ENCODE data around the gene MSANTD3.

The MSANTD3 gene

GRCh38 chr9:100474924-100475276 lies 48.0 kb downstream of the MSANTD3 start:
- no peak for TF ChIP-seq TAF1 (IDR thresholded peaks at IDR 0.05; ENCODE audit: borderline replicate concordance, insufficient read depth, low read length)
- TF ChIP-seq POLR2AphosphoS5 (IDR thresholded peaks at IDR 0.05; ENCODE audit: low read depth, low read length): no peak
- TF ChIP-seq, protein P1, sequence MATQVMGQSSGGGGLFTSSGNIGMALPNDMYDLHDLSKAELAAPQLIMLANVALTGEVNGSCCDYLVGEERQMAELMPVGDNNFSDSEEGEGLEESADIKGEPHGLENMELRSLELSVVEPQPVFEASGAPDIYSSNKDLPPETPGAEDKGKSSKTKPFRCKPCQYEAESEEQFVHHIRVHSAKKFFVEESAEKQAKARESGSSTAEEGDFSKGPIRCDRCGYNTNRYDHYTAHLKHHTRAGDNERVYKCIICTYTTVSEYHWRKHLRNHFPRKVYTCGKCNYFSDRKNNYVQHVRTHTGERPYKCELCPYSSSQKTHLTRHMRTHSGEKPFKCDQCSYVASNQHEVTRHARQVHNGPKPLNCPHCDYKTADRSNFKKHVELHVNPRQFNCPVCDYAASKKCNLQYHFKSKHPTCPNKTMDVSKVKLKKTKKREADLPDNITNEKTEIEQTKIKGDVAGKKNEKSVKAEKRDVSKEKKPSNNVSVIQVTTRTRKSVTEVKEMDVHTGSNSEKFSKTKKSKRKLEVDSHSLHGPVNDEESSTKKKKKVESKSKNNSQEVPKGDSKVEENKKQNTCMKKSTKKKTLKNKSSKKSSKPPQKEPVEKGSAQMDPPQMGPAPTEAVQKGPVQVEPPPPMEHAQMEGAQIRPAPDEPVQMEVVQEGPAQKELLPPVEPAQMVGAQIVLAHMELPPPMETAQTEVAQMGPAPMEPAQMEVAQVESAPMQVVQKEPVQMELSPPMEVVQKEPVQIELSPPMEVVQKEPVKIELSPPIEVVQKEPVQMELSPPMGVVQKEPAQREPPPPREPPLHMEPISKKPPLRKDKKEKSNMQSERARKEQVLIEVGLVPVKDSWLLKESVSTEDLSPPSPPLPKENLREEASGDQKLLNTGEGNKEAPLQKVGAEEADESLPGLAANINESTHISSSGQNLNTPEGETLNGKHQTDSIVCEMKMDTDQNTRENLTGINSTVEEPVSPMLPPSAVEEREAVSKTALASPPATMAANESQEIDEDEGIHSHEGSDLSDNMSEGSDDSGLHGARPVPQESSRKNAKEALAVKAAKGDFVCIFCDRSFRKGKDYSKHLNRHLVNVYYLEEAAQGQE (IDR thresholded peaks at IDR 0.05; ENCODE audit: insufficient read depth in 1 of 2, low read depth in 2 of 2, low read length in 2 of 2): no peak
- TF ChIP-seq SIN3A (IDR thresholded peaks at IDR 0.05; ENCODE audit: borderline replicate concordance, insufficient read depth, low read length): no peak
- TF ChIP-seq FOXP2 (optimal IDR thresholded peaks at IDR 0.05; ENCODE audit: borderline replicate concordance, extremely low read depth, extremely low read length, insufficient read depth): no peak

- TF ChIP-seq FOXP2 (optimal IDR thresholded peaks at IDR 0.05; ENCODE audit: borderline replicate concordance, extremely low read depth, extremely low read length, insufficient read depth) (no peak), SIN3A (IDR thresholded peaks at IDR 0.05; ENCODE audit: borderline replicate concordance, insufficient read depth, low read length) (no peak), TAF1 (IDR thresholded peaks at IDR 0.05; ENCODE audit: borderline replicate concordance, insufficient read depth, low read length) (no peak), POLR2AphosphoS5 (IDR thresholded peaks at IDR 0.05; ENCODE audit: low read depth, low read length) (no peak)
- TF ChIP-seq, protein P1 (IDR thresholded peaks at IDR 0.05; ENCODE audit: insufficient read depth in 1 of 2, low read depth in 2 of 2, low read length in 2 of 2): no peak
Measured at GRCh38 chr9:100477241-100477640, 50.3 kb downstream of the MSANTD3 start.

- no peak for TF ChIP-seq TAF1 (IDR thresholded peaks at IDR 0.05; ENCODE audit: borderline replicate concordance, insufficient read depth, low read length)
- no peak for TF ChIP-seq POLR2AphosphoS5 (IDR thresholded peaks at IDR 0.05; ENCODE audit: low read depth, low read length)
- TF ChIP-seq, protein P1 (IDR thresholded peaks at IDR 0.05; ENCODE audit: insufficient read depth in 1 of 2, low read depth in 2 of 2, low read length in 2 of 2): no peak
- TF ChIP-seq SIN3A (IDR thresholded peaks at IDR 0.05; ENCODE audit: borderline replicate concordance, insufficient read depth, low read length): no peak
- TF ChIP-seq FOXP2 (optimal IDR thresholded peaks at IDR 0.05; ENCODE audit: borderline replicate concordance, extremely low read depth, extremely low read length, insufficient read depth): no peak
Measured at GRCh38 chr9:100478192-100478591, 51.2 kb downstream of the MSANTD3 start.

DNA sequence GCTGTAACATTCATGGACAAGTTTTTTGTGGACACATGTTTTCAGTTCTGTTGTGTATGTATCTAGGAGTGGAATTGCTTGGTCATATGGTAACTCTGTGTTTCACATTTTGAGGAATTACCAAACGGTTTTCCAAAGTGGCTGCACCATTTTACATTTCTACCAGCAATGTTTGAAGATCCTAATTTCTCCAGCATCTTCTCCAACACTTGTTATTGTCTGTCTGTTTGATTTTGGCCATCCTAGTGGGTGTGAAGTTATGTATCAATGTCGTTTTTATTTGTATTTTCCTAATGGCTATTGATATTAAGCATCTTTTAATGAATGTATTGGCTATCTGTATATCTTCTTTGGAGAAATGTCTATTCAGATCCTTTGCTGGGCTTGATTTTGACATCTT lies 52.9 kb downstream of the MSANTD3 start:
- TF ChIP-seq SIN3A (IDR thresholded peaks at IDR 0.05; ENCODE audit: borderline replicate concordance, insufficient read depth, low read length) (no peak), FOXP2 (optimal IDR thresholded peaks at IDR 0.05; ENCODE audit: borderline replicate concordance, extremely low read depth, extremely low read length, insufficient read depth) (no peak), TAF1 (IDR thresholded peaks at IDR 0.05; ENCODE audit: borderline replicate concordance, insufficient read depth, low read length) (no peak), POLR2AphosphoS5 (IDR thresholded peaks at IDR 0.05; ENCODE audit: low read depth, low read length) (no peak)
- TF ChIP-seq, protein P1 (IDR thresholded peaks at IDR 0.05; ENCODE audit: insufficient read depth in 1 of 2, low read depth in 2 of 2, low read length in 2 of 2): no peak

DNA sequence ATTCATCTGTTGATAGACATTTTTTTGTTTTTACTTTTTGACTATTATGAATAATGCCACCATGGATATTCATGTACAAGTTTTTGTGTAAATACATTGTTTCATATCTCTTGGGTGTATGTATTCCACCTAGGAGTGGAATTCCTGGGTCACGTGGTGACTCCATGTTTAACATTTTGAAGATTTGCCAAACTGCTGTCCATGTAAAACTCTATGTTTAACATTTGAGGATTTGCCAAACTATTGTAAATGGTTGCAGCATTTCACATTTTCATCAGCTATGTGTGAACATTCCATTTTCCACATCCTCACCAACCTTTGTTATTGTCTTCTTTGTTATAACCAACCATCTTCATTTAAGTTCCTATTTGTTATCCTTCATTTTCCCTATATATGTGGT lies 58.3 kb downstream of the MSANTD3 start:
- TF ChIP-seq TAF1 (IDR thresholded peaks at IDR 0.05; ENCODE audit: borderline replicate concordance, insufficient read depth, low read length): no peak
- no peak for TF ChIP-seq FOXP2 (optimal IDR thresholded peaks at IDR 0.05; ENCODE audit: borderline replicate concordance, extremely low read depth, extremely low read length, insufficient read depth)
- no peak for TF ChIP-seq POLR2AphosphoS5 (IDR thresholded peaks at IDR 0.05; ENCODE audit: low read depth, low read length)
- TF ChIP-seq, protein P1 (IDR thresholded peaks at IDR 0.05; ENCODE audit: insufficient read depth in 1 of 2, low read depth in 2 of 2, low read length in 2 of 2): no peak
- TF ChIP-seq SIN3A (IDR thresholded peaks at IDR 0.05; ENCODE audit: borderline replicate concordance, insufficient read depth, low read length): no peak

All from PFSK-1 (cell line).